ENCODE measurements around the gene LBR. TPM values are rescaled to one million over a fixed set of nuclear protein-coding genes. Genes with fewer than 3 reads are reported as not detected.

Gene LBR
- total RNA-seq, 1 experiment from 2014 or later = 86.0 TPM

- TF ChIP-seq ZNF532 (CRISPR knock-in tag; IDR thresholded peaks at IDR 0.05; ENCODE audit: borderline replicate concordance) (peak; percentile 46; the same call in 1 of the 2 replicates), KAT7 (CRISPR knock-in tag; IDR thresholded peaks at IDR 0.05; ENCODE audit: borderline replicate concordance) (no peak), IRF2 (CRISPR knock-in tag; IDR thresholded peaks at IDR 0.05; ENCODE audit: borderline replicate concordance, low read depth) (no peak), USF1 (CRISPR knock-in tag; IDR thresholded peaks at IDR 0.05) (no peak), EMX1 (CRISPR knock-in tag; IDR thresholded peaks at IDR 0.05) (no peak), GTF2I (CRISPR knock-in tag; conservative IDR thresholded peaks at IDR 0.05) (no peak), MAX (CRISPR knock-in tag; IDR thresholded peaks at IDR 0.05) (peak; percentile 79; the same call in 1 of the 2 replicates), FOXK1 (CRISPR knock-in tag; IDR thresholded peaks at IDR 0.05) (peak; percentile 70; the same call in 1 of the 2 replicates), ERG (CRISPR knock-in tag; IDR thresholded peaks at IDR 0.05) (no peak), ZBTB43 (CRISPR knock-in tag; IDR thresholded peaks at IDR 0.05) (no peak), ESRRA (CRISPR knock-in tag; IDR thresholded peaks at IDR 0.05; ENCODE audit: borderline replicate concordance) (no peak), JAZF1 (CRISPR knock-in tag; IDR thresholded peaks at IDR 0.05) (no peak), E2F1 (CRISPR knock-in tag; IDR thresholded peaks at IDR 0.05) (no peak), PRRX2 (CRISPR knock-in tag; IDR thresholded peaks at IDR 0.05) (no peak), FOXP4 (CRISPR knock-in tag; IDR thresholded peaks at IDR 0.05) (no peak; the same call in 1 of the 2 replicates)
Observed at GRCh38 chr1:225378880-225379279, 49.0 kb downstream of the LBR start (continued).

GRCh38 chr1:225374996-225375395, 52.8 kb downstream of the LBR start:
- Mint-ChIP-seq H3K4me1 (peaks cover 21% of the 10 kb centered on the region), H3K27ac (no peak overlapping the region), H3K36me3 (no peaks in the 10 kb centered on the region), H3K9me3 (no peaks in the 10 kb centered on the region), H3K27me3 (ENCODE audit: low read depth) (peaks cover 1% of the 10 kb centered on the region), H3K4me3 (no peak overlapping the region)
- DNase-seq (ENCODE audit: low spot score) (no peak), ATAC-seq (no peak)
- CTCF ChIA-PET = no interaction called here
- POLR2A ChIA-PET = no interaction called here
- TF ChIP-seq SOX15 (CRISPR knock-in tag; IDR thresholded peaks at IDR 0.05) (no peak), RORB (CRISPR knock-in tag; IDR thresholded peaks at IDR 0.05) (no peak), ZSCAN18 (CRISPR knock-in tag; IDR thresholded peaks at IDR 0.05) (no peak), ATF1 (CRISPR knock-in tag; IDR thresholded peaks at IDR 0.05) (no peak), NR1H2 (CRISPR knock-in tag; IDR thresholded peaks at IDR 0.05) (no peak), ZNF425 (CRISPR knock-in tag; conservative IDR thresholded peaks at IDR 0.05) (no peak), ZNF671 (CRISPR knock-in tag; IDR thresholded peaks at IDR 0.05) (no peak)

All from WTC11 (cell line).